Stimulated activated naive B cell treated with anti-CD40 and anti-IgM and Interleukin-4, amounts not matched to agents 10 μg/mL and 1 μg/mL and 100 μg/mL, for 72 hours (primary cell): ENCODE measurements around the gene CCDC33.
"Not testable (repeated sequence)": the region's sequence is repeated elsewhere in the genome, so short reads cannot be mapped to it uniquely, and the experiment has no call there.

Experiments
- ATAC-seq, 2 donors: fragments of 150-1000 bp; cut with Tn5 transposase; replicated peaks; 2 replicates each; pipeline ENCODE4 v1.10.0; 2021; ENCODE audit warnings: moderate library complexity in 1 of 2
- DNase-seq: peaks from one replicate; pipeline ENCODE4 v3.0.0; 2021
- H3K27ac Mint-ChIP-seq: one replicate; pipeline ENCODE4 v1.8.0; 2022; ENCODE audit warnings: mild to moderate bottlenecking, mixed read lengths
- H3K27me3 Mint-ChIP-seq, 2 donors: one replicate each; pipeline ENCODE4 v1.8.0; 2022; ENCODE audit warnings: mixed read lengths in 2 of 2
- H3K36me3 Mint-ChIP-seq, 2 donors: one replicate each; pipeline ENCODE4 v1.8.0; 2022; ENCODE audit warnings: mixed read lengths in 2 of 2, mild to moderate bottlenecking in 1 of 2
- H3K4me1 Mint-ChIP-seq, 2 donors: one replicate each; pipeline ENCODE4 v1.8.0; 2022; ENCODE audit warnings: mixed read lengths in 2 of 2, mild to moderate bottlenecking in 1 of 2
- H3K4me3 Mint-ChIP-seq, 2 donors: one replicate each; pipeline ENCODE4 v1.8.0; 2022; ENCODE audit warnings: mild to moderate bottlenecking in 2 of 2, mixed read lengths in 2 of 2, moderate library complexity in 1 of 2
- H3K9me3 Mint-ChIP-seq, 2 donors: one replicate each; pipeline ENCODE4 v1.8.0; 2022; ENCODE audit warnings: mixed read lengths in 2 of 2, mild to moderate bottlenecking in 1 of 2

The CCDC33 gene

GRCh38 chr15:74352393-74352910 is 116.3 kb downstream of the CCDC33 start:
- peaks cover 0 to 2% of the 10 kb centered on the region in 2 donors for H3K4me1 Mint-ChIP-seq
- ATAC-seq: no peak
- peaks cover 6 to 12% of the 10 kb centered on the region in 2 donors for H3K36me3 Mint-ChIP-seq
- H3K27me3 Mint-ChIP-seq: peaks cover 16 to 31% of the 10 kb centered on the region in 2 donors
- DNase-seq: no peak
- H3K27ac Mint-ChIP-seq: no peak overlapping the region
- H3K4me3 Mint-ChIP-seq: no peak overlapping the region
- peaks cover 9 to 14% of the 10 kb centered on the region in 2 donors for H3K9me3 Mint-ChIP-seq

- not testable (repeated sequence) for H3K27ac Mint-ChIP-seq, H3K4me3 Mint-ChIP-seq, ATAC-seq, H3K4me1 Mint-ChIP-seq, DNase-seq
- Mint-ChIP-seq H3K9me3 (peaks cover 9 to 14% of the 10 kb centered on the region in 2 donors), H3K27me3 (peaks cover 15 to 31% of the 10 kb centered on the region in 2 donors), H3K36me3 (peaks cover 6 to 12% of the 10 kb centered on the region in 2 donors)
Measured at GRCh38 chr15:74353992-74354391, 117.9 kb downstream of the CCDC33 start.

GRCh38 chr15:74356050-74356449 is 119.9 kb downstream of the CCDC33 start:
- not testable (repeated sequence) for H3K4me3 Mint-ChIP-seq, ATAC-seq, H3K27ac Mint-ChIP-seq, DNase-seq, H3K4me1 Mint-ChIP-seq
- H3K36me3 Mint-ChIP-seq: peaks cover 6 to 12% of the 10 kb centered on the region in 2 donors
- peaks cover 15 to 25% of the 10 kb centered on the region in 2 donors for H3K27me3 Mint-ChIP-seq
- H3K9me3 Mint-ChIP-seq: peaks cover 9 to 14% of the 10 kb centered on the region in 2 donors

GRCh38 chr15:74357514-74357913 is 121.4 kb downstream of the CCDC33 start:
- not testable (repeated sequence) for H3K4me3 Mint-ChIP-seq, H3K27ac Mint-ChIP-seq, H3K4me1 Mint-ChIP-seq, DNase-seq, ATAC-seq
- Mint-ChIP-seq H3K9me3 (peaks cover 9 to 14% of the 10 kb centered on the region in 2 donors), H3K36me3 (peaks cover 6 to 12% of the 10 kb centered on the region in 2 donors), H3K27me3 (peaks cover 15 to 18% of the 10 kb centered on the region in 2 donors)

GRCh38 chr15:74359376-74359775 is 123.2 kb downstream of the CCDC33 start:
- Mint-ChIP-seq H3K9me3 (peaks cover 6 to 12% of the 10 kb centered on the region in 2 donors), H3K27me3 (peaks cover 14 to 23% of the 10 kb centered on the region in 2 donors)
- not testable (repeated sequence) for H3K4me3 Mint-ChIP-seq, H3K36me3 Mint-ChIP-seq, DNase-seq, ATAC-seq, H3K4me1 Mint-ChIP-seq, H3K27ac Mint-ChIP-seq

- ATAC-seq, H3K9me3 Mint-ChIP-seq, DNase-seq, H3K27ac Mint-ChIP-seq, H3K4me1 Mint-ChIP-seq, H3K36me3 Mint-ChIP-seq, H3K4me3 Mint-ChIP-seq: not testable (repeated sequence)
- peaks cover 13 to 23% of the 10 kb centered on the region in 2 donors for H3K27me3 Mint-ChIP-seq
Measured at GRCh38 chr15:74360855-74361254, 124.7 kb downstream of the CCDC33 start.

- no peak for ATAC-seq
- no peak for DNase-seq
- Mint-ChIP-seq H3K27ac (no peak overlapping the region), H3K4me3 (no peak overlapping the region), H3K4me1 (peaks cover 5 to 6% of the 10 kb centered on the region in 2 donors), H3K36me3 (no peaks in the 10 kb centered on the region), H3K9me3 (no peaks in the 10 kb centered on the region), H3K27me3 (peaks cover 17 to 38% of the 10 kb centered on the region in 2 donors)
Measured at GRCh38 chr15:74362482-74362881, 126.4 kb downstream of the CCDC33 start.

- Mint-ChIP-seq H3K9me3 (no peaks in the 10 kb centered on the region), H3K27me3 (peaks cover 33 to 62% of the 10 kb centered on the region in 2 donors), H3K36me3 (no peaks in the 10 kb centered on the region), H3K4me1 (peaks cover 5 to 6% of the 10 kb centered on the region in 2 donors), H3K4me3 (peak overlapping the region; percentile 77 to 80), H3K27ac (peak overlapping the region; percentile 47)
- DNase-seq (no peak), ATAC-seq (peak in 1 of 2 donors; percentile 3)
Measured at GRCh38 chr15:74364936-74365597, 128.9 kb downstream of the CCDC33 start.

GRCh38 chr15:74365598-74366445 is 129.7 kb downstream of the CCDC33 start:
- Mint-ChIP-seq H3K27ac (peak overlapping the region; percentile 47), H3K9me3 (no peaks in the 10 kb centered on the region), H3K36me3 (no peaks in the 10 kb centered on the region), H3K27me3 (peaks cover 39 to 70% of the 10 kb centered on the region in 2 donors), H3K4me3 (peak overlapping the region; percentile 77 to 80), H3K4me1 (peaks cover 5 to 6% of the 10 kb centered on the region in 2 donors)
- ATAC-seq: peak; percentile 80 to 87
- no peak for DNase-seq

GRCh38 chr15:74367296-74367854 is 131.2 kb downstream of the CCDC33 start, which contains the start of gene CYP11A1:
Gene CYP11A1, minus strand, starts transcription at chr15:74367646. Its CDS starts 61 bp downstream, at chr15:74367585.
- Mint-ChIP-seq H3K4me3 (peak within 1 kb of the TSS; percentile 25 to 48), H3K27me3 (peaks cover 43 to 77% of the 10 kb centered on the region in 2 donors), H3K4me1 (peaks cover 5 to 6% of the 10 kb centered on the region in 2 donors)

GRCh38 chr15:74368121-74368520 is 132.0 kb downstream of the CCDC33 start:
- Mint-ChIP-seq H3K4me1 (peaks cover 6 to 9% of the 10 kb centered on the region in 2 donors), H3K9me3 (no peaks in the 10 kb centered on the region), H3K4me3 (no peak overlapping the region), H3K27me3 (peaks cover 45 to 77% of the 10 kb centered on the region in 2 donors), H3K36me3 (no peaks in the 10 kb centered on the region), H3K27ac (no peak overlapping the region)
- ATAC-seq (no peak), DNase-seq (no peak)

More at GRCh38 chr15:74367296-74367854, 131.2 kb downstream of the CCDC33 start, which contains the start of gene CYP11A1:
- Mint-ChIP-seq H3K27ac (no peak within 1 kb of the TSS), H3K36me3 (no peaks in the 10 kb centered on the region), H3K9me3 (no peaks in the 10 kb centered on the region)
- ATAC-seq (no peak), DNase-seq (no peak)

- Mint-ChIP-seq H3K27me3 (peaks cover 47 to 72% of the 10 kb centered on the region in 2 donors), H3K36me3 (no peaks in the 10 kb centered on the region), H3K4me3 (no peak overlapping the region), H3K27ac (no peak overlapping the region), H3K4me1 (peaks cover 8 to 19% of the 10 kb centered on the region in 2 donors), H3K9me3 (no peaks in the 10 kb centered on the region)
- DNase-seq: no peak
- ATAC-seq: no peak
Measured at GRCh38 chr15:74369084-74369745, 133.1 kb downstream of the CCDC33 start.

GRCh38 chr15:74369756-74370155 is 133.6 kb downstream of the CCDC33 start:
- Mint-ChIP-seq H3K4me3 (no peak overlapping the region), H3K4me1 (peaks cover 10 to 25% of the 10 kb centered on the region in 2 donors), H3K9me3 (no peaks in the 10 kb centered on the region), H3K36me3 (no peaks in the 10 kb centered on the region), H3K27ac (no peak overlapping the region), H3K27me3 (peaks cover 42 to 66% of the 10 kb centered on the region in 2 donors)
- no peak for DNase-seq
- ATAC-seq: no peak
